WTC11 (cell line): ENCODE data around the gene ANKRD11. TPM values are rescaled to one million over a fixed set of nuclear protein-coding genes. Genes with fewer than 3 reads are reported as not detected.
A peak's percentile ranks its signal among the peaks of the same experiment; 100 is the strongest.

Source experiments
- ATAC-seq: fragments of 200-7000 bp; cut with Tn5 transposase; 2 replicates; pipeline ENCODE4 v1.10.0; 2021; ENCODE audit warnings: mild to moderate bottlenecking, moderate library complexity
- CTCF ChIA-PET: fragments of 300-600 bp; sonication (Branson Sonifier 250); formaldehyde crosslinking; loops from one replicate; lab custom pipeline; 2021; ENCODE audit warnings: antibody characterized with exemption; lab: Charles Lee
- POLR2A ChIA-PET: fragments of 350-600 bp; sonication (Branson Sonifier 250); formaldehyde crosslinking; loops from one replicate; lab custom pipeline; 2021; ENCODE audit warnings: antibody characterized with exemption; lab: Charles Lee
- DNase-seq: peaks from one replicate; pipeline ENCODE4 v3.0.0; 2021; ENCODE audit warnings: low spot score
- H3K27ac Mint-ChIP-seq: 2 replicates; pipeline ENCODE4 v1.8.0; 2021; ENCODE audit warnings: mixed read lengths
- H3K27me3 Mint-ChIP-seq: 2 replicates; pipeline ENCODE4 v1.8.0; 2021; ENCODE audit warnings: low read depth, mild to moderate bottlenecking, moderate library complexity, mixed read lengths
- H3K36me3 Mint-ChIP-seq: 2 replicates; pipeline ENCODE4 v1.8.0; 2021; ENCODE audit warnings: mixed read lengths
- H3K4me1 Mint-ChIP-seq: 2 replicates; pipeline ENCODE4 v1.8.0; 2022; ENCODE audit warnings: mixed read lengths
- H3K4me3 Mint-ChIP-seq: 2 replicates; pipeline ENCODE4 v1.8.0; 2021; ENCODE audit warnings: mild to moderate bottlenecking, moderate library complexity, mixed read lengths
- H3K9me3 Mint-ChIP-seq: 2 replicates; pipeline ENCODE4 v1.8.0; 2021; ENCODE audit warnings: mixed read lengths
- ATF1 ChIP-seq: sonication (generic); formaldehyde crosslinking; IDR thresholded peaks from 2 replicates; pipeline ENCODE4 v1.8.1; 2023; ENCODE audit warnings: mild to moderate bottlenecking, moderate library complexity, missing genetic modification reagents
- CREB1 ChIP-seq: sonication (generic); formaldehyde crosslinking; IDR thresholded peaks from 2 replicates; pipeline ENCODE4 v1.8.0; 2023; ENCODE audit warnings: mild to moderate bottlenecking, missing genetic modification reagents
- ELF4 ChIP-seq: sonication (generic); formaldehyde crosslinking; IDR thresholded peaks from 2 replicates; pipeline ENCODE4 v1.8.1; 2022; ENCODE audit warnings: low read depth, mild to moderate bottlenecking, moderate library complexity, missing genetic modification reagents
- FOXJ3 ChIP-seq: sonication (generic); formaldehyde crosslinking; IDR thresholded peaks from 2 replicates; pipeline ENCODE4 v1.9.0; 2021; ENCODE audit warnings: missing genetic modification reagents, mild to moderate bottlenecking, borderline replicate concordance
- FOXK1 ChIP-seq: sonication (generic); formaldehyde crosslinking; IDR thresholded peaks from 2 replicates; pipeline ENCODE4 v1.8.0; 2022; ENCODE audit warnings: mild to moderate bottlenecking, moderate library complexity, missing genetic modification reagents
- GRHL2 ChIP-seq: fragments of 250-450 bp; sonication (Bioruptor Pico); IDR thresholded peaks from 2 replicates; pipeline ENCODE4 v1.8.0; 2022; ENCODE audit warnings: mild to moderate bottlenecking, moderate library complexity; ENCODE audit not compliant: insufficient replicate concordance, severe bottlenecking
- HMGA2 ChIP-seq: fragments of 250-450 bp; sonication (Bioruptor Pico); IDR thresholded peaks from 2 replicates; pipeline ENCODE4 v1.4.0; 2021; ENCODE audit warnings: mild to moderate bottlenecking, moderate library complexity
- KAT7 ChIP-seq: sonication (generic); formaldehyde crosslinking; IDR thresholded peaks from 2 replicates; pipeline ENCODE4 v1.8.1; 2023; ENCODE audit warnings: missing genetic modification reagents, mild to moderate bottlenecking, borderline replicate concordance
- NR3C1 ChIP-seq: sonication (generic); formaldehyde crosslinking; conservative IDR thresholded peaks from 2 replicates; pipeline ENCODE4 v1.8.1; 2023; ENCODE audit warnings: low read depth, mild to moderate bottlenecking, missing genetic modification reagents
- SP1 ChIP-seq: sonication (generic); formaldehyde crosslinking; conservative IDR thresholded peaks from 2 replicates; pipeline ENCODE4 v1.8.1; 2022; ENCODE audit warnings: missing genetic modification reagents
- TEAD1 ChIP-seq: sonication (generic); formaldehyde crosslinking; IDR thresholded peaks from 2 replicates; pipeline ENCODE4 v1.8.0; 2022; ENCODE audit warnings: mild to moderate bottlenecking, missing genetic modification reagents
- ZBTB21 ChIP-seq: sonication (generic); formaldehyde crosslinking; IDR thresholded peaks from 2 replicates; pipeline ENCODE4 v1.8.1; 2023; ENCODE audit warnings: mild to moderate bottlenecking, missing genetic modification reagents, borderline replicate concordance
- ZNF219 ChIP-seq: sonication (generic); formaldehyde crosslinking; IDR thresholded peaks from 2 replicates; pipeline ENCODE4 v1.8.0; 2023; ENCODE audit warnings: missing genetic modification reagents, mild to moderate bottlenecking, borderline replicate concordance
- ZNF396 ChIP-seq: fragments of 250-450 bp; sonication (Bioruptor Pico); IDR thresholded peaks from 2 replicates; pipeline ENCODE4 v1.8.0; 2021; ENCODE audit warnings: mild to moderate bottlenecking, moderate library complexity, borderline replicate concordance
- total RNA-seq: library from RNA; stranded (reverse); gene quantifications from 3 replicates; pipeline ENCODE4 v1.2.3, GENCODE V29; 2021
- TF ChIP-seq, protein P1 (sequence below): sonication (generic); formaldehyde crosslinking; IDR thresholded peaks from 2 replicates; pipeline ENCODE4 v1.8.1; 2022; ENCODE audit warnings: mild to moderate bottlenecking, moderate library complexity, missing genetic modification reagents
- TF ChIP-seq, protein P2 (sequence below): sonication (generic); formaldehyde crosslinking; IDR thresholded peaks from 2 replicates; pipeline ENCODE4 v1.8.0; 2022; ENCODE audit warnings: mild to moderate bottlenecking, missing genetic modification reagents
- TF ChIP-seq, protein P3 (sequence below): fragments of 250-450 bp; sonication (Bioruptor Pico); IDR thresholded peaks from 2 replicates; pipeline ENCODE4 v1.9.0; 2021; ENCODE audit warnings: mild to moderate bottlenecking
- TF ChIP-seq, protein P4 (sequence below): sonication (generic); formaldehyde crosslinking; IDR thresholded peaks from 2 replicates; pipeline ENCODE4 v1.8.0; 2022; ENCODE audit warnings: mild to moderate bottlenecking, missing genetic modification reagents
- TF ChIP-seq, protein P5 (sequence below): sonication (generic); formaldehyde crosslinking; IDR thresholded peaks from 2 replicates; pipeline ENCODE4 v1.8.1; 2023; ENCODE audit warnings: mild to moderate bottlenecking, missing genetic modification reagents, moderate library complexity
- TF ChIP-seq, protein P6 (sequence below): fragments of 250-450 bp; sonication (Bioruptor Pico); IDR thresholded peaks from 2 replicates; pipeline ENCODE4 v1.9.0; 2021; ENCODE audit warnings: mild to moderate bottlenecking

The ANKRD11 gene
- total RNA-seq, 1 experiment from 2014 or later: 184 TPM

DNA sequence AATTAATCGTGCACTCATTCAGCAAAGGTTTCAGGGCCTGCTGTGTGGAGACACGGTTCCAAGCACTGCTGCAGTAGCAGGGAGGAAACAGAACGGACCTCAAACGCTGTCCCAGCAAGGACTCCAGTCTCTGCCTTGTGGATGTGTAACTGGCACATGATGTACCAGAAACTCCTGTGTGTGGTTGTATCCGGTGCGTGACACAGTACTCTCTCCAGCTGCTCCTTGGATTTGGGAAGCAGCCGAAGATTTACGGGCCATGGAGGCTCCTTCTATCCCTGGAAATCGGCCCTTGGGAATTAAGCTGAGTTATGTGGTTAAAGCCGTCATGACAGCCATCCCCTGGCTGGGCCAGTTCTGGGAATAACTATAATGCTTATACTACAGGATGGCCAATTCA lies 8.5 kb upstream of the ANKRD11 start:
- TF ChIP-seq ZBTB21 (CRISPR knock-in tag) (no peak), HMGA2 (CRISPR knock-in tag) (no peak), NR3C1 (CRISPR knock-in tag) (no peak)
- TF ChIP-seq, protein P1, sequence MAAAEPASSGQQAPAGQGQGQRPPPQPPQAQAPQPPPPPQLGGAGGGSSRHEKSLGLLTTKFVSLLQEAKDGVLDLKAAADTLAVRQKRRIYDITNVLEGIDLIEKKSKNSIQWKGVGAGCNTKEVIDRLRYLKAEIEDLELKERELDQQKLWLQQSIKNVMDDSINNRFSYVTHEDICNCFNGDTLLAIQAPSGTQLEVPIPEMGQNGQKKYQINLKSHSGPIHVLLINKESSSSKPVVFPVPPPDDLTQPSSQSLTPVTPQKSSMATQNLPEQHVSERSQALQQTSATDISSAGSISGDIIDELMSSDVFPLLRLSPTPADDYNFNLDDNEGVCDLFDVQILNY: no peak
- no peaks in the 10 kb centered on the region for H3K27me3 Mint-ChIP-seq
- ATAC-seq: no peak
- H3K27ac Mint-ChIP-seq: no peak overlapping the region
- H3K9me3 Mint-ChIP-seq: no peaks in the 10 kb centered on the region
- H3K4me3 Mint-ChIP-seq: no peak overlapping the region
- ChIA-PET CTCF (no interaction called here), POLR2A (interaction anchor here (0.5 kb wide), 1 partner anchor 13 kb away, joined by 3 read pairs; no protein-coding TSS in a partner anchor)
- no peaks in the 10 kb centered on the region for H3K36me3 Mint-ChIP-seq
- no peak for DNase-seq
- H3K4me1 Mint-ChIP-seq: no peaks in the 10 kb centered on the region

DNA sequence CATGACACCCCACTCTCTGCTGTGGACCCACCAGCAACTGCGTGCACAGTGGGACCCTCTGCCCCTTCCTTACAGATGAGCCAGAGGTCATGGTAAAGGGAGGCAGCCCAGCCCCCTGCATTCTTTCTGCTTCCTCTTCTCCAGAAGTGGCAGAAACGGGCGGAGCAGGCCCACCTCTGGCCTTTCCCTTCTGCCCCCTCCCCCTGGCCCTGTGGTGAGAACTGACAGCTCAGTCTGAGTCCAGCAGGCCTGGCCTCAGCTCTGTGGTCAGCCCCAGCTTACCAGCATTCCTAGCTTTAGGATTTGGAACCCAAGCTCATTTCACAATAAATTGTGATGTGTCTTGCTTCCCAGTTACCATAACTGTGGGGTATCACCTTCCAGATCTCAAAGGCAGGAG lies 4.8 kb upstream of the ANKRD11 start:
- H3K4me1 Mint-ChIP-seq: peaks cover 13% of the 10 kb centered on the region
- H3K27ac Mint-ChIP-seq: no peak overlapping the region
- ChIA-PET CTCF (interaction anchor here (1.7 kb wide), 1 partner anchor 69 kb away, joined by 3 read pairs; no protein-coding TSS in a partner anchor), POLR2A (interaction anchor here (0.7 kb wide), 1 partner anchor 247 kb away, joined by 5 read pairs; no protein-coding TSS in a partner anchor)
- H3K4me3 Mint-ChIP-seq: no peak overlapping the region
- DNase-seq (no peak), ATAC-seq (no peak)
- H3K36me3 Mint-ChIP-seq: no peaks in the 10 kb centered on the region
- no peaks in the 10 kb centered on the region for H3K9me3 Mint-ChIP-seq
- H3K27me3 Mint-ChIP-seq: no peaks in the 10 kb centered on the region; the same call in 1 of the 2 replicates
- TF ChIP-seq, protein P2, sequence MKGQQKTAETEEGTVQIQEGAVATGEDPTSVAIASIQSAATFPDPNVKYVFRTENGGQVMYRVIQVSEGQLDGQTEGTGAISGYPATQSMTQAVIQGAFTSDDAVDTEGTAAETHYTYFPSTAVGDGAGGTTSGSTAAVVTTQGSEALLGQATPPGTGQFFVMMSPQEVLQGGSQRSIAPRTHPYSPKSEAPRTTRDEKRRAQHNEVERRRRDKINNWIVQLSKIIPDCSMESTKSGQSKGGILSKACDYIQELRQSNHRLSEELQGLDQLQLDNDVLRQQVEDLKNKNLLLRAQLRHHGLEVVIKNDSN (CRISPR knock-in tag): no peak
- TF ChIP-seq ELF4 (CRISPR knock-in tag) (no peak), FOXJ3 (CRISPR knock-in tag) (no peak), KAT7 (CRISPR knock-in tag) (no peak)
- TF ChIP-seq, protein P3, sequence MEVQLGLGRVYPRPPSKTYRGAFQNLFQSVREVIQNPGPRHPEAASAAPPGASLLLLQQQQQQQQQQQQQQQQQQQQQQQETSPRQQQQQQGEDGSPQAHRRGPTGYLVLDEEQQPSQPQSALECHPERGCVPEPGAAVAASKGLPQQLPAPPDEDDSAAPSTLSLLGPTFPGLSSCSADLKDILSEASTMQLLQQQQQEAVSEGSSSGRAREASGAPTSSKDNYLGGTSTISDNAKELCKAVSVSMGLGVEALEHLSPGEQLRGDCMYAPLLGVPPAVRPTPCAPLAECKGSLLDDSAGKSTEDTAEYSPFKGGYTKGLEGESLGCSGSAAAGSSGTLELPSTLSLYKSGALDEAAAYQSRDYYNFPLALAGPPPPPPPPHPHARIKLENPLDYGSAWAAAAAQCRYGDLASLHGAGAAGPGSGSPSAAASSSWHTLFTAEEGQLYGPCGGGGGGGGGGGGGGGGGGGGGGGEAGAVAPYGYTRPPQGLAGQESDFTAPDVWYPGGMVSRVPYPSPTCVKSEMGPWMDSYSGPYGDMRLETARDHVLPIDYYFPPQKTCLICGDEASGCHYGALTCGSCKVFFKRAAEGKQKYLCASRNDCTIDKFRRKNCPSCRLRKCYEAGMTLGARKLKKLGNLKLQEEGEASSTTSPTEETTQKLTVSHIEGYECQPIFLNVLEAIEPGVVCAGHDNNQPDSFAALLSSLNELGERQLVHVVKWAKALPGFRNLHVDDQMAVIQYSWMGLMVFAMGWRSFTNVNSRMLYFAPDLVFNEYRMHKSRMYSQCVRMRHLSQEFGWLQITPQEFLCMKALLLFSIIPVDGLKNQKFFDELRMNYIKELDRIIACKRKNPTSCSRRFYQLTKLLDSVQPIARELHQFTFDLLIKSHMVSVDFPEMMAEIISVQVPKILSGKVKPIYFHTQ (CRISPR knock-in tag): no peak
- TF ChIP-seq, protein P4, sequence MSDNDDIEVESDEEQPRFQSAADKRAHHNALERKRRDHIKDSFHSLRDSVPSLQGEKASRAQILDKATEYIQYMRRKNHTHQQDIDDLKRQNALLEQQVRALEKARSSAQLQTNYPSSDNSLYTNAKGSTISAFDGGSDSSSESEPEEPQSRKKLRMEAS (CRISPR knock-in tag): no peak

DNA sequence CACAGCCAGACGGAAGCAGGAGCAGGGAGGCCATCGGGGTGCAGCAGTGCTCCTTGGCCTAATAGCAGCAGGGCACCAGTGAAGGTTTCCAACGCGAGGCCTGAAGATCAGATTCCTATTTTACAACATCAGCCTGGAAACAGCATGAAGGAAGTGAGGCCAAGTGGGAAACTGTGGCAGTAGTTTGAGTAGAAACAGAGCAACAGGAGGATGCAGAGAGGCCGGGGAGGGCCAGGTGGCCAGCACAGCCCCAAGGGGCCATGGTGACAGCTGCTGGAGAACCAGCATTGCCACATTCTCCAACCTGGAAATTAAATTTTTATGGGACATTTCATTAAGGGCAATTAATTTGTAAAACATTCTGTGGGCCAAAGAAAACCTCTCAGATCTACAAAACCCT lies 3.4 kb upstream of the ANKRD11 start:
- ATAC-seq (no peak), DNase-seq (no peak)
- Mint-ChIP-seq H3K9me3 (no peaks in the 10 kb centered on the region), H3K27me3 (no peaks in the 10 kb centered on the region; the same call in 1 of the 2 replicates), H3K27ac (0 out of 2 replicates have a peak overlapping the region, but pooled peaks have one; percentile 26), H3K36me3 (no peaks in the 10 kb centered on the region), H3K4me3 (no peak overlapping the region), H3K4me1 (peaks cover 17% of the 10 kb centered on the region)
- ChIA-PET CTCF (interaction anchor here (0.5 kb wide), 1 partner anchor 310 kb away, joined by 3 read pairs; no protein-coding TSS in a partner anchor), POLR2A (no interaction called here)
- TF ChIP-seq CREB1 (CRISPR knock-in tag): no peak

DNA sequence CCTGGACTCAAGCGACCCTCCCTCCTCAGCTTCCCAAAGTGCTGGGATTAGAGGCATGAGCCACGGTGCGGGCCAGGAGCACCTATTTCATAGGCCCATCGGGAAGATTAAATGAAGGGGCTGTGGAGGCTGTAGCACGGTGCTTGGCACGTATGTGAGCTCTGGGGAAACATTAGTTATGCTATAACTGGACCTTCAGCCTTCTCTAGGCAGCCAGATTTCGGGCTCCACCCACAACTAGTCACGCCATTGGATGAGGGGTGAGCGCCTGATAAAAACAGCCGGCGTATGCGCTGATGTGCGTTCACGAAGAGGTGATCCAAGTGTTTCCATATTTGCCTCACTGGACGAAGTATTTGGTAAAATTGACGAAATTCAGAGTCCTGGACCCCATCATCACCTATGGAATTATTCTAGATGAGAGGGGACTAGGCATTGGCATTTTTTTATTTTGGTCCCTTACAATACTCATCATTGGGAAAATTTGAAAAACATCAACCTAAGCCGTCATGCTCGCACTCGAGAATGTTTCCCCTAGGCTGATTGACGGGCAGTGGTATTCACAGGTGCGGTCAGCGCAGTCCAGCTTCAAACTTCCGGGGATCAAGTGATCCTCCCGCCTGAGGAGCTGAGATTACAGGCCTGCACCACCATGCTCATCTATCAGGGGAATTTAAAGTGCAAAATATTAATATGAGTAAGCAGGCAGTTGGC lies 1.8 kb upstream of the ANKRD11 start:
- peaks cover 29% of the 10 kb centered on the region for H3K4me1 Mint-ChIP-seq
- peak overlapping the region; percentile 83 for H3K4me3 Mint-ChIP-seq
- H3K9me3 Mint-ChIP-seq: no peaks in the 10 kb centered on the region
- no peak for DNase-seq
- CTCF ChIA-PET: interaction anchor here (0.6 to 0.9 kb wide), 4 partner anchors 20 to 147 kb away, joined by 3 to 4 read pairs (median 3); no protein-coding TSS in a partner anchor
- H3K27me3 Mint-ChIP-seq: no peaks in the 10 kb centered on the region; the same call in 1 of the 2 replicates
- POLR2A ChIA-PET: interaction anchor here (0.7 kb wide), 1 partner anchor 592 kb away, joined by 9 read pairs; no protein-coding TSS in a partner anchor
- ATAC-seq: no peak
- TF ChIP-seq ZNF219 (no peak), FOXK1 (CRISPR knock-in tag) (no peak), ZNF396 (CRISPR knock-in tag) (no peak), TEAD1 (CRISPR knock-in tag) (no peak), ATF1 (CRISPR knock-in tag) (no peak), ZBTB21 (CRISPR knock-in tag) (no peak), GRHL2 (CRISPR knock-in tag) (no peak), SP1 (CRISPR knock-in tag) (no peak)
- TF ChIP-seq, protein P5, sequence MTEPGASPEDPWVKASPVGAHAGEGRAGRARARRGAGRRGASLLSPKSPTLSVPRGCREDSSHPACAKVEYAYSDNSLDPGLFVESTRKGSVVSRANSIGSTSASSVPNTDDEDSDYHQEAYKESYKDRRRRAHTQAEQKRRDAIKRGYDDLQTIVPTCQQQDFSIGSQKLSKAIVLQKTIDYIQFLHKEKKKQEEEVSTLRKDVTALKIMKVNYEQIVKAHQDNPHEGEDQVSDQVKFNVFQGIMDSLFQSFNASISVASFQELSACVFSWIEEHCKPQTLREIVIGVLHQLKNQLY (CRISPR knock-in tag): no peak
- TF ChIP-seq, protein P6, sequence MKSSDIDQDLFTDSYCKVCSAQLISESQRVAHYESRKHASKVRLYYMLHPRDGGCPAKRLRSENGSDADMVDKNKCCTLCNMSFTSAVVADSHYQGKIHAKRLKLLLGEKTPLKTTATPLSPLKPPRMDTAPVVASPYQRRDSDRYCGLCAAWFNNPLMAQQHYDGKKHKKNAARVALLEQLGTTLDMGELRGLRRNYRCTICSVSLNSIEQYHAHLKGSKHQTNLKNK (CRISPR knock-in tag): no peak
- TF ChIP-seq, all 79 proteins: peak for 0
- Mint-ChIP-seq H3K36me3 (no peaks in the 10 kb centered on the region), H3K27ac (peak overlapping the region; percentile 76)
